Activated CD4-positive, CD25-positive, alpha-beta regulatory T cell treated with anti-CD3 and anti-CD28 coated beads, Interleukin-2, amount 50 U/mL, for 16 hours (primary cell): ENCODE data around the gene SGCG.
"Not testable (repeated sequence)": the region's sequence is repeated elsewhere in the genome, so short reads cannot be mapped to it uniquely, and the experiment has no call there.

ENCODE experiments used
- DNase-seq: peaks from one replicate; pipeline ENCODE4 v3.0.0-alpha.2; 2020; ENCODE audit warnings: low read depth, low spot score

Gene SGCG

DNA sequence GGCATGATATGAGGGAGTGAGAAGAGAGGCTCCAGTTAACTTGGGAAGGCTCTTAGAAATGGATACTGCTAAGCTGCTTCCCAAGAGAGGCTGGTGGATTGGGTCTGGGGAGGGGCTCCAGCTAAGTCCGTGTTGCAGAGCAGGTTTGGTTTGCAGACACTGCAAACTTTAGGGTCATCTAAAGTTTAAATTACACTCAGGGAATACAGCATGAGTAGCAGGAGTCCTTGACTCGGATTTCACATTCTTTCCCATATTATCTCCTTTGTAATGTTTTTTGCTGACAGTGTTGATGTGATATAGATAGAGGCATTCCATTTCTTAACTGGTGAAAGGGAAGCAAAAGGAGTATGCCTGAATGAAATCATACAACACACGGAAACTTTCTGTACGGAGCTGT is 31.9 kb downstream of the SGCG start:
- no peak for DNase-seq

DNA sequence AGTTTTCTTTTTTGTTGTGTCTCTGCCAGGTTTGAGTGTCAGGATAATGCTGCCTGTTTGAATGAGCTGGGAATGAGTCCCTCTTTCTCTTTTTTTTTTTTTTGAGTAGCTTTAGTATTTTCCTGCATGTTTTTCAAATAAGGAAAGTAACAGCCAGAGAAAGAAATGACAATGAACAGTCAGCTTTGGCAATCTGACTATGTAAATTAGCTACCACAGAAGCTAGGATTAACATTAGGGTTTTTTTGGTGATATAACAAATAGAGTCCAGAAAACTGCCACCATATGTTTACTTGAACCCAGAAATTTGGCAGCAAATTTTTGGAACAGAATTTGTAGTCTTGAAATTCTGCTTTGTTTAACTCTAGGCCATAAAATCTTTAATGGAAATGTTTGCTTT is 50.5 kb downstream of the SGCG start:
- DNase-seq = no peak

- DNase-seq = no peak
Measured at GRCh38 chr13:23235994-23236393, 55.2 kb downstream of the SGCG start.

DNA sequence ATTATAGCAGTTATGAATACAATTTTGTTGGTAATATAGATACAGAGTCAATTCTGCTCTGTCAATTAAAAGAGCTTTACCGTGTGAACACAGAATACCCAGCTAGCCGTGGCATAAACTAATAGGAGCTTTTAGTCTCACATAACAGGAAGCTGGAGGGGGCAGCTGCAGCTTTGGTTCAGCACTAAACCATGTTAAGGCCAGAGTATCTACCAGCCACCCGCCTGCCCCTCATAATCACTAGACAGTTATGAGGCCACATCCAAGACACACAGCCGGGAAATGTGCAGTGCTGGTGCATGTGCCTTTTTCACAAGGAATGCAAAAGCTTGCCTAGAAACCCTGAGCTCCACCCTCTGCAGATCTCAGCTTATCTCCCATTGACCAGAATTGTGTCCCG is 62.3 kb downstream of the SGCG start:
- no peak for DNase-seq

GRCh38 chr13:23248410-23248809 is 67.6 kb downstream of the SGCG start:
- DNase-seq = not testable (repeated sequence)

- no peak for DNase-seq
Measured at GRCh38 chr13:23254506-23254905, 73.7 kb downstream of the SGCG start.

GRCh38 chr13:23267571-23267970 is 86.8 kb downstream of the SGCG start:
- DNase-seq = no peak

DNA sequence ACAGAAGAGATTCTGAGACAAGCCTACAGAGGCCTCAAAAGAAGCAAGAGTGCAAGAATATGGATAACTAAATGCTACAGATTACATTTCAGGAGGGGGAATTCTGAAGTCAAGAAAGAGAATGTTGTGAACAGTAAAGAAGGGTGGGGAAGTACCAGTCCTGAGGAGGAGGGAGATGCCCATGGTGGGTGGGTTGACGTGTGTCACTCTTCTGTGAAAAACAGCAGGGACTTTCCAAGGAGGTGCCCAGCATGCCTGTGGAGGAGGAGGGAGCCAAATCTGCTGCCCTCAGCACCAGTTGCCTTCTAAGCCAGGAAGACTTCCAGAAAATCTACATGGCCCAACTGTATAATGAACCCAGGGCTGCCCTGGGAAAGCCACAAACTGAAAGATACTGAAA is 87.7 kb downstream of the SGCG start:
- no peak for DNase-seq

DNA sequence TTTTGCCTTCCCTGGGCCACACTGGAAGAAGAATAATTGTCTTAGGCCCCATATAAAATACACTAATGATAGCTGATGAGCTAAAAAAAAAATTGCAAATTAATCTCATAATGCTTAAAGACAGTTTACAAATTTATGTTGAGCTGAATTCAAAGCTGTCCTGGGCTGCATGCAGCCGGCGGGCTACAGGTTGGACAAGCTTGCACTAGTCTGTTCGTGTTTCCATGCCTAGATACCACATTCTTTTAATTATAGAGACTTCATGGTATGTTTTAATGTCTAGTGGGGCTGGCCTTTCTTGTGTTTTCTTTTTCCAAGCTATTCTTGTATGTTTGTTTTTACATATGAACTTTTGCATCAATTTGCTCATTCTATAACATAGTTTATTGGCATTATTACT is 90.6 kb downstream of the SGCG start:
- no peak for DNase-seq

DNA sequence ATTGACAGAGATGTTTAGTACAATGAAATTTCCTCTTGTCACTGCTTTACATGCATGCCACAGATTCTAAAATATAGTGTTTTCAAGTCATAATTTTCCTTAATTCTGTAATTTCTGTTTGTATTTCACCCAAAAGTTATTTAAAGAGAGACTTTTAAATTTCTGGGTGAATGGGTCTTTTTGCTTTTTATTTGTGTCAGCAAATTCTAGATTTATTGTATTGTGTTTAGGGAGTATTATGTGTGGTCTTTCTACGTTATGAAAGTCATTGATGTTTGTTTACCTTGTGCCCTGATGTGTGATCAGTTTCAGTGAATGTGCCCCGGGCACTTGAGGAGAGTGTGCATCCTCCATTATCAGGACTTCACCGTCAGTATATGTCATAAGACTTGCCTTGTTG is 92.7 kb downstream of the SGCG start:
- no peak for DNase-seq

DNA sequence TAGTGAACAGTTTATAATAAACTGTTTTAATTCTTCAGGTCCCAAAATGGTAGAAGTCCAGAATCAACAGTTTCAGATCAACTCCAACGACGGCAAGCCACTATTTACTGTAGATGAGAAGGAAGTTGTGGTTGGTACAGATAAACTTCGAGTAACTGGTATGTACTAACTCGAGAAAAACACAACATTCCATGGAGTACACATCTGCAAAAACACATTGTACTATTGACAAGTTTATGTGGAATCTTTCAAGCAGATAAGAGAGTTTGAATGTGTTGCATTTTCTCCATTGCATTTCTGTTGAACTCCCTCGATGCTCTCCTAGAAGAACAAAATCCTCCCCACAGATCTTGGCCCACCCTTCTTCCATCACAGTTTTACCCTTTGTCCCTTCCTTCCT is 98.5 kb downstream of the SGCG start:
- DNase-seq = no peak

DNA sequence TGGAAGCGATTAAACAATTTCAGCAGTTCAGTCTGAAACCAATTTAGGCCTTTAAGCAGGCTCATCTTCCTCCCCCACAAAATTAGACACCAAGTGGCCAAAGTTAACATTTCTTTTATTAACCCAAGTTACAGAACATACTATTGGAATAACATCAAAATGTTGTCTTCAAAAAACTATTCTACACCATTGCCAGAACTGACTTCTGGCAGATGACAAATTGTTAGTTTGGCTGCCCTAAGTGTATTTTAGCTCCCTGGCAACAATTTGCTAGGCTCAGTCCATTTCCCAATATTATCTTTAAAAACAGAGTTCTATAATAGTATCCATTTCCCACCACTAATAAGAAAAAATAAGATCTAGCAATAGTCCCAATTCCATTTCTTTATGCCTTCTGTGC is 107.8 kb downstream of the SGCG start:
- DNase-seq = no peak

GRCh38 chr13:23288995-23289394 is 108.2 kb downstream of the SGCG start:
- DNase-seq = no peak

- no peak for DNase-seq
Measured at GRCh38 chr13:23289917-23290357, 109.2 kb downstream of the SGCG start.

- no peak for DNase-seq
Measured at GRCh38 chr13:23292586-23292985, 111.8 kb downstream of the SGCG start.

- DNase-seq = not testable (repeated sequence)
Measured at GRCh38 chr13:23314837-23315236, 134.1 kb downstream of the SGCG start.

- no peak for DNase-seq
Measured at GRCh38 chr13:23319883-23320224, 139.1 kb downstream of the SGCG start.

- no peak for DNase-seq
Measured at GRCh38 chr13:23320926-23321534, 140.3 kb downstream of the SGCG start.

DNA sequence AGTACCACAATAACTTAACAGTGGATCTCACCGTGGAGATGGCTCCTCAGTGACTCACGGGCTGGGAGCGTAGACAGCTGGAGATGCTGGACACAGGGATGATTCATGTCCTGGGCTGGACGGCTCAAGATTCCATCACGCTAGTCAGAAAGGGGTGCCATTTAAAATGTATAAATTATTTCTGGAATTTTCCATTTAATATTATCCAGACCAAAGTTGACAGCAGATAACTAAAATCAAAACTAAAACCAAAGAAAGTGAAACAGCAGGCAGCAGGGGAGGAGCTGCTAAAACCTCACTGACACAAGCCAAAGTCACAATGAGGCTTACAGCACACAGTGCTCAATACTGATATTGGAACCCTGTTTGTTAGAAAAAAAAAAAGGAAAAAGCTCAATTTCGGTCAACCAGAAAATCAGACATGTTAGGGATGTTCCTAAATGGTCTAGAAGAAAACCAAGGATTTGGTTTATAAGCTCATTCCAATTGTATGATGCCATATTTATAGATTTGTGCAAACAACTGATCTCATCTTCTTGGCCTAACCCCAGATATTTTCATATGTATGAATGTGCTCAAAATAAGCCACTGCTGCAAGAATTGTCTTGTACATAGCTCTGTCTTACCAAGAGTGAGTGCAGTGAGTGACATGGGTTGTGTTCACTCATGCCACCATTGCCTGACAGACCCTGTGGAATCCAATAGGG is 140.9 kb downstream of the SGCG start:
- no peak for DNase-seq

DNA sequence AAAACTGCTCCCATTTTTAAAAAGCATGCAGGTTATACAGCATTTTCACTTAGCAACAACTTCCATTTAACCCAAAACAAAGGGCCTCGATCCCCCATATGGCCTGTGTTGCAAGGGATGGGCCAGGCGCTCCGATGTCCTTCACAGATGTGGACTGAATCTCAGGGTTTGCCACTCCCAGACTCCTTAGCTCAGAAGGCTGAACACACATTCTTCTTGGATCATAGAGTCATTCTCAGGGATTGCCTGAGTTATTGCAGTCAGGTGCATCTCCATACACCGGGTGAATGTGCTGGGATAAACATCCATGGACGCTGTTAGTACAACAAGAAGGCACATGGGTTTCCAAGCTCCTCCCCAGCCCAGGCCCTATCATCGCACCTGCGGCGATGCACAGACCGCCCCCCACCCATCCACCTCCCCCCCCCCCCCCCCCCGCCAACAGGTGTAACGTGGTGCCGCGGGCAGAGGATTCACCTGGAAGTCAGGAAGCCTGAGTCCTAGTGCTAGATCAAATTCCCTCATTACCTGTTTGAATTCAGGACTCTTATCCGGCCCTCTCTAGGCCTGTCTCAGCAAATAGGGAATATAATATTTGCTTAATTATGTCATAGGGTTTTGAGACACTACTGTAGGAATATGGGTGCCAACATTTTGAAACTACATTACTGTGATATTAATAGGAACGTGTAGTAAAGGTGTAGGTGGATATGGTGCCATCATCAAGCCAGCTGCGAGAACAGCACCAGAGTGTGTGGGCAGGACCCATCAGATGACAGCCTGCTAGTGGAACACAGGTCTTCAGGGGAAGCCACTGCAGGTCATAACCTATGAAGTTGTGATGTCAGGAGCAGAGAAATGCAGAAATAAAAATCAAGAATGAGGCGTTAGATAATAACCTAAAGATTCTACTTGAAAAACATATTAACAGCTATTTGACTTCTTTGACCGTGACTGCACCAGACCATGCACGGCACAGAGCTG is 141.9 kb downstream of the SGCG start:
- DNase-seq = no peak

DNA sequence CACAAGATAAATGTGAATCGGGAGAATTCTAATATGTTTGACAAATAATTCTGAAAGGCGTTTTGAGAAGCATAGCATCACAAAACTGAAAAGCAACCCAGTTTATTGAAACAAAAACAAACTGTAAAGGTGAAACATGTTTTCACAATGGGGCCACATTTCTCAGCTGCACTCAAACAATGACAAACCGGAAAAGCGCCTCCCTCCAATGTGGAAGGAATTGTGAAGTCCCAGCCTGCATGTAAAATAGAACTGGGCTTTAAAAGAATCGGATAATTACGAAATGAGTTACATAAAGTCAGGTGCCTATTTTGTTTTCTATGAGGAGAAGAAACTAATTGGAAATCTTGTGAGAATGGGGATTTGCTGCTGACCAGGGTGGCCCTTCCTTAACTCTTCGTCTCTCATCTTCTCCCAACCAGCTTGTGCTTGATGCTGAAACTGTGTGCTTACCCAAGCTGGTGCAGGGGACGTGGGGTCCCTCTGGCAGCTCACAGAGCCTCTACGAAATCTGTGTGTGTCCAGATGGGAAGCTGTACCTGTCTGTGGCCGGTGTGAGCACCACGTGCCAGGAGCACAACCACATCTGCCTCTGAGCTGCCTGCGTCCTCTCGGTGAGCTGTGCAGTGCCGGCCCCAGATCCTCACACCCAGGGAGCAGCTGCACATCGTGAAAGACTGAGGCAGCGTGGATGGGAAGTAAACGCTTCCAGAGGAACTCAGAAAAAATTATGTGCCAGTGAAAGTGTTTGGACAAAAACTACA is 143.3 kb downstream of the SGCG start:
- DNase-seq = no peak

- DNase-seq = no peak
Measured at GRCh38 chr13:23325191-23325590, 144.4 kb downstream of the SGCG start.
